Keratinocyte (primary cell): ENCODE results near the gene ACTR2. TPM values are rescaled to one million over a fixed set of nuclear protein-coding genes. Genes with fewer than 3 reads are reported as not detected.
A peak's percentile ranks its signal among the peaks of the same experiment; 100 is the strongest.
"Not testable (repeated sequence)": the region's sequence is repeated elsewhere in the genome, so short reads cannot be mapped to it uniquely, and the experiment has no call there.

Source experiments
- DNase-seq: peaks from one replicate; pipeline ENCODE4 v3.0.0-alpha.2; 2011; ENCODE audit warnings: low read depth, missing footprints, low spot score
- FAIRE-seq: peaks from 2 replicates; lab custom pipeline; 2011; peaks lifted over from hg19 to GRCh38; lab: Jason Lieb, UNC
- H2AFZ ChIP-seq: 2 replicates; pipeline ENCODE4 v1.6.0; 2012; ENCODE audit warnings: low read length, control low read depth, inconsistent platforms; ENCODE audit not compliant: control insufficient read depth
- H3K27ac ChIP-seq: 2 replicates; pipeline ENCODE4 v1.5.1; 2011; ENCODE audit warnings: low read length; ENCODE audit not compliant: control insufficient read depth, insufficient read depth
- H3K27me3 ChIP-seq: 3 replicates; pipeline ENCODE4 v1.6.0; 2011; ENCODE audit warnings: low read length; ENCODE audit not compliant: control insufficient read depth, insufficient read depth; ENCODE audit errors: extremely low read depth
- H3K36me3 ChIP-seq, 2 experiments: 2 replicates in 1 of 2; 3 replicates in 1 of 2; pipeline ENCODE4 v1.5.1; 2011; ENCODE audit warnings: low read length in 2 of 2, mild to moderate bottlenecking in 1 of 2; ENCODE audit not compliant: control insufficient read depth in 2 of 2, insufficient read depth in 2 of 2; ENCODE audit errors: extremely low read depth in 1 of 2
- H3K4me1 ChIP-seq: 3 replicates; pipeline ENCODE4 v1.5.1; 2011; ENCODE audit warnings: low read length; ENCODE audit not compliant: control insufficient read depth, insufficient read depth; ENCODE audit errors: extremely low read depth
- H3K4me2 ChIP-seq: 3 replicates; pipeline ENCODE4 v1.6.0; 2011; ENCODE audit warnings: low read depth, low read length; ENCODE audit not compliant: control insufficient read depth, insufficient read depth; ENCODE audit errors: extremely low read depth
- H3K4me3 ChIP-seq, 3 experiments: fragments of 200-600 bp in 1 of 3; sonication (generic) in 1 of 3; 2 replicates in 2 of 3; 3 replicates in 1 of 3; pipeline ENCODE4 v1.5.1; 2011 to 2016; ENCODE audit warnings: low read length in 3 of 3, mild to moderate bottlenecking in 3 of 3, control low read depth in 2 of 3, inconsistent platforms in 1 of 3, low read depth in 1 of 3, mixed read lengths in 1 of 3, mixed run types in 1 of 3, moderate library complexity in 1 of 3; ENCODE audit not compliant: control insufficient read depth in 2 of 3, insufficient read depth in 2 of 3; ENCODE audit errors: extremely low read depth in 1 of 3
- H3K79me2 ChIP-seq: 2 replicates; pipeline ENCODE4 v1.6.0; 2012; ENCODE audit warnings: low read length; ENCODE audit not compliant: control insufficient read depth, insufficient read depth
- H3K9ac ChIP-seq: 3 replicates; pipeline ENCODE4 v1.6.0; 2011; ENCODE audit warnings: low read length; ENCODE audit not compliant: control insufficient read depth, insufficient read depth; ENCODE audit errors: extremely low read depth
- H3K9me1 ChIP-seq: 3 replicates; pipeline ENCODE4 v1.6.0; 2011; ENCODE audit warnings: low read length; ENCODE audit not compliant: control insufficient read depth, insufficient read depth; ENCODE audit errors: extremely low read depth
- H3K9me3 ChIP-seq: 2 replicates; pipeline ENCODE4 v1.5.1; 2012; ENCODE audit warnings: low read depth, low read length; ENCODE audit not compliant: control insufficient read depth
- H4K20me1 ChIP-seq: 3 replicates; pipeline ENCODE4 v1.6.0; 2011; ENCODE audit warnings: low read length; ENCODE audit not compliant: control insufficient read depth, insufficient read depth; ENCODE audit errors: extremely low read depth
- CTCF ChIP-seq, 3 experiments: IDR thresholded peaks in 1 of 3; conservative IDR thresholded peaks in 1 of 3; optimal IDR thresholded peaks in 1 of 3; 2 replicates in 2 of 3; 3 replicates in 1 of 3; pipeline versions ENCODE3 to v1.5.1; 2011; ENCODE audit warnings: low read length in 3 of 3, mild to moderate bottlenecking in 3 of 3, moderate library complexity in 2 of 3, control low read depth in 1 of 3, inconsistent platforms in 1 of 3; ENCODE audit not compliant: insufficient read depth in 2 of 3; ENCODE audit errors: extremely low read depth in 1 of 3
- EZH2 ChIP-seq: IDR thresholded peaks from one replicate; pipeline ENCODE4 v1.6.1; 2012; ENCODE audit warnings: inconsistent platforms, mild to moderate bottlenecking, low read length, moderate library complexity
- dilution Hi-C: fragments of 300-500 bp; cut with MboI; formaldehyde crosslinking; loops from one replicate; pipeline ENCODE4 v1.7.0; 2020; ENCODE audit warnings: low sequenced_read_pairs; ENCODE audit not compliant: extremely low pct_ligation_motif_present
- polyA minus RNA-seq, 3 experiments: library from RNA; depleted of rRNA, polyadenylated mRNA; stranded (reverse); fragments of >200 nt; gene quantifications; 1 replicate in 1 of 3; 2 replicates in 1 of 3; 3 replicates in 1 of 3; pipeline ENCODE4 v1.2.3, GENCODE V29; 2011
- polyA plus RNA-seq, 5 experiments: library from polyadenylated mRNA; depleted of rRNA in 3 of 5; stranded (reverse) in 3 of 5; stranded (forward) in 1 of 5; unstranded in 1 of 5; fragments of >200 nt; gene quantifications; 1 replicate in 1 of 5; 2 replicates in 3 of 5; 3 replicates in 1 of 5; pipeline versions ENCODE4 v1.2.1 to v1.2.3, GENCODE V29; 2011 to 2012; ENCODE audit warnings: missing spikeins in 2 of 5, low read depth in 1 of 5, low replicate concordance in 1 of 5

ACTR2 gene
- 121 to 257 TPM (median 134 TPM) in 3 replicates for polyA plus RNA-seq
- polyA plus RNA-seq (2011; ENCODE audit: low read depth): 201 TPM
- polyA plus RNA-seq (2011; cell fraction: cytosol; rRNA removed): 148 and 285 TPM in 2 replicates
- 157 and 179 TPM in 2 replicates for polyA plus RNA-seq (2011; cell fraction: nucleus; rRNA removed)
- 141 and 252 TPM in 2 replicates for polyA plus RNA-seq (2012; ENCODE audit: low replicate concordance)
- 50.0 to 225 TPM (median 92.6 TPM) in 3 replicates for polyA minus RNA-seq
- polyA minus RNA-seq (2011; cell fraction: cytosol; rRNA and poly(A)+ RNA removed): 356 TPM
- polyA minus RNA-seq (2011; cell fraction: nucleus; rRNA and poly(A)+ RNA removed): 55.3 and 151 TPM in 2 replicates

GRCh38 chr2:65227456-65228262 is at the start of gene ACTR2:
Gene ACTR2 (plus strand): TSS chr2:65227831. CDS start chr2:65227910, 79 bp downstream.
- dilution Hi-C loops: no loop called here
- Histone ChIP-seq H4K20me1 (peaks cover 4% of the 10 kb centered on the region), H3K4me2 (peak within 1 kb of the TSS; percentile 96), H3K27me3 (no peaks in the 10 kb centered on the region), H3K9me3 (no peaks in the 10 kb centered on the region), H3K79me2 (peaks cover 62% of the 10 kb centered on the region), H3K4me1 (peaks cover 39% of the 10 kb centered on the region), H3K36me3 (peaks cover 0 to 5% of the 10 kb centered on the region in 2 experiments), H3K4me3 (peak within 1 kb of the TSS; percentile 55 to 100 (median 84)), H3K9me1 (no peaks in the 10 kb centered on the region), H3K9ac (peak within 1 kb of the TSS; percentile 92), H2AFZ (peak within 1 kb of the TSS; percentile 98), H3K27ac (peak within 1 kb of the TSS; percentile 90)
- TF ChIP-seq CTCF (optimal IDR thresholded peaks at IDR 0.05 in 1 of 3, IDR thresholded peaks at IDR 0.05 in 1 of 3, conservative IDR thresholded peaks at IDR 0.05 in 1 of 3; ENCODE audit: extremely low read depth in 1 of 3, insufficient read depth in 2 of 3, low read length in 3 of 3): no peak
- TF ChIP-seq EZH2: no peak
- DNase-seq (peak; percentile 55), FAIRE-seq (no peak)

- Histone ChIP-seq H3K27me3 (no peaks in the 10 kb centered on the region), H3K4me1 (no peaks in the 10 kb centered on the region), H3K36me3 (no peaks in the 10 kb centered on the region), H3K79me2 (no peaks in the 10 kb centered on the region), H3K27ac (no peak overlapping the region), H3K9me3 (no peaks in the 10 kb centered on the region), H3K4me2 (no peak overlapping the region), H3K9me1 (no peaks in the 10 kb centered on the region), H2AFZ (no peak overlapping the region), H3K4me3 (no peak overlapping the region), H3K9ac (no peak overlapping the region), H4K20me1 (no peaks in the 10 kb centered on the region)
- dilution Hi-C loops: no loop called here
- FAIRE-seq (no peak), DNase-seq (no peak)
- no peak for TF ChIP-seq CTCF (optimal IDR thresholded peaks at IDR 0.05 in 1 of 3, IDR thresholded peaks at IDR 0.05 in 1 of 3, conservative IDR thresholded peaks at IDR 0.05 in 1 of 3; ENCODE audit: extremely low read depth in 1 of 3, insufficient read depth in 2 of 3, low read length in 3 of 3)
Observed at GRCh38 chr2:65182570-65182969, 45.1 kb upstream of the ACTR2 start.

GRCh38 chr2:65183406-65183805 is 44.2 kb upstream of the ACTR2 start:
- dilution Hi-C loops, H3K4me2 ChIP-seq, H3K9ac ChIP-seq, H3K4me3 ChIP-seq, H3K9me1 ChIP-seq, H3K36me3 ChIP-seq, H3K4me1 ChIP-seq, DNase-seq, H2AFZ ChIP-seq, H3K79me2 ChIP-seq, H3K27ac ChIP-seq, FAIRE-seq, H3K9me3 ChIP-seq, H3K27me3 ChIP-seq, H4K20me1 ChIP-seq: not testable (repeated sequence)
